Neural cell (in vitro differentiated cells): ENCODE measurements around the gene ORM2. TPM values are rescaled to one million over a fixed set of nuclear protein-coding genes. Genes with fewer than 3 reads are reported as not detected.

Experiments
- H2AFZ ChIP-seq: fragments of 200-600, 300-800 bp; sonication (generic), shearing (Covaris generic); 2 replicates; pipeline ENCODE4 v1.6.0; 2014; ENCODE audit warnings: low read depth, mild to moderate bottlenecking, antibody characterized with exemption, low read length, moderate library complexity
- H3F3A ChIP-seq: fragments of 200-600 bp; shearing (Covaris generic); 2 replicates; pipeline ENCODE4 v1.6.1; 2016; ENCODE audit warnings: mild to moderate bottlenecking, moderate library complexity, mixed read lengths, antibody characterized with exemption, low read length; ENCODE audit not compliant: insufficient read depth, poor library complexity, severe bottlenecking
- H3K27ac ChIP-seq: fragments of 200-600, 300-800 bp; sonication (generic), shearing (Covaris generic); 2 replicates; pipeline ENCODE4 v1.5.1; 2014; ENCODE audit warnings: mild to moderate bottlenecking, low read length, moderate library complexity
- H3K27me3 ChIP-seq: fragments of 300-800, 200-600 bp; sonication (generic), shearing (Covaris generic); 2 replicates; pipeline ENCODE4 v1.6.0; 2014; ENCODE audit warnings: mild to moderate bottlenecking, low read depth, low read length, moderate library complexity; ENCODE audit not compliant: insufficient read depth
- H3K36me3 ChIP-seq: fragments of 300-800, 200-600 bp; sonication (generic), shearing (Covaris generic); 2 replicates; pipeline ENCODE4 v1.5.1; 2014; ENCODE audit warnings: mild to moderate bottlenecking, antibody characterized with exemption, low read length, moderate library complexity; ENCODE audit not compliant: insufficient read depth
- H3K4me2 ChIP-seq: fragments of 300-800, 200-600 bp; sonication (generic), shearing (Covaris generic); 2 replicates; pipeline ENCODE4 v1.6.0; 2014; ENCODE audit warnings: mild to moderate bottlenecking, low read length
- H3K4me3 ChIP-seq: fragments of 300-800, 200-600 bp; sonication (generic), shearing (Covaris generic); 2 replicates; pipeline ENCODE4 v1.5.1; 2014; ENCODE audit warnings: mild to moderate bottlenecking, low read length, moderate library complexity
- H3K79me2 ChIP-seq: fragments of 200-600 bp; shearing (Covaris generic); replicated peaks from 2 replicates; pipeline ENCODE4 v1.6.0; 2014; ENCODE audit warnings: mild to moderate bottlenecking, low read length, moderate library complexity; ENCODE audit not compliant: insufficient read depth
- H3K9ac ChIP-seq: fragments of 300-800, 200-600 bp; sonication (generic), shearing (Covaris generic); 2 replicates; pipeline ENCODE4 v1.6.1; 2016; ENCODE audit warnings: mild to moderate bottlenecking, low read length, mixed read lengths
- H3K9me2 ChIP-seq: fragments of 200-600 bp; shearing (Covaris generic); 2 replicates; pipeline ENCODE4 v1.6.1; 2016; ENCODE audit warnings: mild to moderate bottlenecking, low read length, mixed read lengths; ENCODE audit not compliant: insufficient read depth
- H3K9me3 ChIP-seq: fragments of 200-600, 300-800 bp; sonication (generic), shearing (Covaris generic); 2 replicates; pipeline ENCODE4 v1.6.1; 2016; ENCODE audit warnings: mild to moderate bottlenecking, mixed run types, low read length, moderate library complexity, mixed read lengths
- H4K20me1 ChIP-seq: fragments of 200-600 bp; shearing (Covaris generic); 2 replicates; pipeline ENCODE4 v1.6.1; 2016; ENCODE audit warnings: mild to moderate bottlenecking, mixed run types; ENCODE audit not compliant: insufficient read depth
- CTCF ChIP-seq: fragments of 450-650 bp; IDR thresholded peaks from 2 replicates; pipeline ENCODE4 v1.5.1; 2014; ENCODE audit warnings: antibody characterized with exemption, mild to moderate bottlenecking, moderate library complexity; ENCODE audit not compliant: poor library complexity, severe bottlenecking
- EP300 ChIP-seq: fragments of 450-650 bp; conservative IDR thresholded peaks from 2 replicates; pipeline ENCODE4 v1.6.1; 2014; ENCODE audit warnings: antibody characterized with exemption, mild to moderate bottlenecking, moderate library complexity; ENCODE audit not compliant: poor library complexity, severe bottlenecking
- EZH2 ChIP-seq: fragments of 200-600, 300-800 bp; shearing (Covaris generic), sonication (generic); IDR thresholded peaks from 2 replicates; pipeline ENCODE4 v1.6.1; 2014; ENCODE audit warnings: antibody characterized with exemption, low read length, borderline replicate concordance, mild to moderate bottlenecking; ENCODE audit not compliant: insufficient read depth, poor library complexity, severe bottlenecking
- MXI1 ChIP-seq: fragments of 450-650 bp; conservative IDR thresholded peaks from 2 replicates; pipeline ENCODE4 v1.6.1; 2014; ENCODE audit warnings: antibody characterized with exemption, mild to moderate bottlenecking; ENCODE audit not compliant: poor library complexity, severe bottlenecking
- POLR2AphosphoS5 ChIP-seq: IDR thresholded peaks from 2 replicates; pipeline ENCODE4 v1.6.1; 2012
- RAD21 ChIP-seq: fragments of 450-650 bp; conservative IDR thresholded peaks from 2 replicates; pipeline ENCODE4 v1.6.1; 2014; ENCODE audit warnings: antibody characterized with exemption, mild to moderate bottlenecking, moderate library complexity
- REST ChIP-seq: IDR thresholded peaks from 2 replicates; pipeline ENCODE4 v1.6.1; 2012; ENCODE audit warnings: borderline replicate concordance
- SMC3 ChIP-seq: fragments of 450-650 bp; conservative IDR thresholded peaks from 2 replicates; pipeline ENCODE4 v1.6.1; 2014; ENCODE audit warnings: antibody characterized with exemption, mild to moderate bottlenecking, moderate library complexity; ENCODE audit not compliant: poor library complexity
- TAF1 ChIP-seq: IDR thresholded peaks from 2 replicates; pipeline ENCODE4 v1.6.1; 2012; ENCODE audit warnings: low read depth
- polyA plus RNA-seq: library from polyadenylated mRNA; depleted of rRNA; stranded (reverse); fragments of >200 nt; gene quantifications from 2 replicates; pipeline ENCODE4 v1.2.3, GENCODE V29; 2014

The ORM2 gene
- polyA plus RNA-seq, 1 donor from 2014 or later = not detected

- Histone ChIP-seq H3K27me3 (no peaks in the 10 kb centered on the region), H3K27ac (no peak overlapping the region), H2AFZ (no peak overlapping the region), H3K9me2 (no peaks in the 10 kb centered on the region), H4K20me1 (no peaks in the 10 kb centered on the region), H3K9ac (no peak overlapping the region), H3K36me3 (no peaks in the 10 kb centered on the region), H3K4me2 (no peak overlapping the region), H3K4me3 (no peak overlapping the region), H3K9me3 (no peaks in the 10 kb centered on the region), H3F3A (no peaks in the 10 kb centered on the region), H3K79me2 (no peaks in the 10 kb centered on the region)
- TF ChIP-seq REST = no peak
These were observed 27.7 kb downstream of the ORM2 start for GRCh38 chr9:114357360-114357759.

GRCh38 chr9:114357911-114358328 is 28.3 kb downstream of the ORM2 start:
- no peak for TF ChIP-seq POLR2AphosphoS5
- TF ChIP-seq MXI1 = no peak
- TF ChIP-seq SMC3 = no peak
- no peak for TF ChIP-seq CTCF
- no peak for TF ChIP-seq EP300
- TF ChIP-seq EZH2 = no peak
- no peak for TF ChIP-seq TAF1
- TF ChIP-seq REST = no peak
- no peak for TF ChIP-seq RAD21

More at GRCh38 chr9:114357911-114358328, 28.3 kb downstream of the ORM2 start:
- Histone ChIP-seq H3K9ac (no peak overlapping the region), H3K79me2 (no peaks in the 10 kb centered on the region), H3F3A (no peaks in the 10 kb centered on the region), H4K20me1 (no peaks in the 10 kb centered on the region), H3K4me2 (no peak overlapping the region), H2AFZ (no peak overlapping the region), H3K9me2 (no peaks in the 10 kb centered on the region), H3K36me3 (no peaks in the 10 kb centered on the region), H3K9me3 (no peaks in the 10 kb centered on the region), H3K27me3 (no peaks in the 10 kb centered on the region), H3K27ac (no peak overlapping the region), H3K4me3 (no peak overlapping the region)
